Lung (tissue), 12 donors: ENCODE results near the gene CAPZB. TPM values are rescaled to one million over a fixed set of nuclear protein-coding genes. Genes with fewer than 3 reads are reported as not detected.

ENCODE experiments used
- ATAC-seq: fragments of 200-7000 bp; cut with Tn5 transposase; one replicate; pipeline ENCODE4 v1.9.1; 2020; ENCODE audit warnings: moderate number of reproducible peaks; ENCODE audit not compliant: insufficient read depth, low FRiP score
- DNase-seq, 3 donors: peaks; one replicate each; pipeline ENCODE4 v3.0.0-alpha.2; 2013 to 2017
- H3K27ac ChIP-seq, 2 donors: one replicate each; pipeline ENCODE4 v1.5.1; 2013; ENCODE audit warnings: mild to moderate bottlenecking in 2 of 2, moderate library complexity in 2 of 2, control low read depth in 1 of 2, inconsistent platforms in 1 of 2, low read depth in 1 of 2, low read length in 1 of 2
- H3K27me3 ChIP-seq, 3 donors: one replicate each; pipeline ENCODE4 v1.5.1; 2013; ENCODE audit warnings: low read length in 2 of 3; ENCODE audit not compliant: control insufficient read depth in 3 of 3, insufficient read depth in 3 of 3
- H3K36me3 ChIP-seq, 4 donors: one replicate each; pipeline ENCODE4 v1.5.1; 2013; ENCODE audit warnings: low read length in 4 of 4, mild to moderate bottlenecking in 1 of 4, moderate library complexity in 1 of 4; ENCODE audit not compliant: control insufficient read depth in 4 of 4, insufficient read depth in 4 of 4
- H3K4me1 ChIP-seq, 5 donors: one replicate each; pipeline ENCODE4 v1.5.1; 2013; ENCODE audit warnings: low read length in 5 of 5, mild to moderate bottlenecking in 2 of 5, moderate library complexity in 1 of 5; ENCODE audit not compliant: control insufficient read depth in 5 of 5, insufficient read depth in 5 of 5
- H3K4me3 ChIP-seq: one replicate; pipeline ENCODE4 v1.5.1; 2013; ENCODE audit warnings: mild to moderate bottlenecking, control low read depth, moderate library complexity
- H3K9ac ChIP-seq, 2 donors: one replicate each; pipeline ENCODE4 v1.5.1; 2013; ENCODE audit warnings: low read length in 2 of 2, control low read depth in 1 of 2; ENCODE audit not compliant: insufficient read depth in 1 of 2
- H3K9me3 ChIP-seq, 4 donors: one replicate each; pipeline ENCODE4 v1.5.1; 2013; ENCODE audit warnings: low read length in 3 of 4, mild to moderate bottlenecking in 1 of 4, moderate library complexity in 1 of 4; ENCODE audit not compliant: control insufficient read depth in 4 of 4, insufficient read depth in 3 of 4
- WGBS, 2 donors: extraction: QIAGEN DNeasy Blood & Tissue Kit; methylation state at CpG; one replicate each; pipeline ENCODE4 v1.1.7; 2013; 5-methylcytosine and 5-hydroxymethylcytosine counted together
- polyA plus RNA-seq, 2 donors: library from polyadenylated mRNA; stranded (reverse); fragments of 200-250 nt; gene quantifications; one replicate each; pipeline ENCODE4 v1.2.1, GENCODE V29; 2013
- total RNA-seq, 2 donors: library from RNA; depleted of rRNA in 1 of 2; stranded (reverse); fragments of >200 nt in 1 of 2; gene quantifications; one replicate each; pipeline ENCODE4 v1.2.1, GENCODE V29; 2014 to 2021
- TF ChIP-seq, protein P1 (sequence below): IDR thresholded peaks from 2 replicates; pipeline ENCODE4 v1.5.1; 2012; ENCODE audit warnings: mild to moderate bottlenecking; ENCODE audit errors: control extremely low read depth, extremely low read depth
- donor health status: control.
- donor health status: control.
- donor health status: Bipolar disorder and iron deficiency.
- donor health status: healthy.
- donor health status: DM: yes; HTN: yes; CAD: no.

The CAPZB gene
- total and polyA plus RNA-seq, 4 donors, result 94.7 to 339 (median 278) TPM

DNA sequence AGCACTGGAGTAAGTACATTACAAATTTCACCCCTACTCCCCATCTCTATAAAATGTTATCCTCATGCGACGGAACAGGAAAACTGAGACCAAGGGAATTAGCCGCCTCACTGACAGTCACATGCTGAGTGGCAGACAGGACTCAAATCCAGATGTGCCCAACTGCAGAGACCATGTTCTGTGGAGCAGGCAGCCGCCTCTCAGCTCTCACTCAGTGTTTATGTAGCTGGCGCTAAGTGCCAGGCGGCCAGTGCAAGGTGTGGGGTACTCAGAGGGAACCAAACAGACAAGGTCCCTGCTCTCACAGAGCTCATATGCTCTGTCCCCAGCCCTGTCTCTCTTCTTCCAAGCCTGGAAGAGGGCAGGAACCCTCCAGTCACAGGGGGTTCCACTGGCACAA is 5.1 kb downstream of the CAPZB start:
- ATAC-seq (no peak), DNase-seq (no peak)
- Histone ChIP-seq H3K36me3 (peaks cover 0 to 16% (median 12%) of the 10 kb centered on the region in 4 donors), H3K27ac (no peak overlapping the region), H3K4me3 (no peak overlapping the region), H3K9me3 (no peaks in the 10 kb centered on the region), H3K27me3 (no peaks in the 10 kb centered on the region), H3K9ac (no peak overlapping the region), H3K4me1 (peaks cover 20 to 57% (median 48%) of the 10 kb centered on the region in 5 donors)
- 70 to 80% methylated on average over 6 of the region's 6 CpGs for WGBS, 2 donors
- TF ChIP-seq, protein P1, sequence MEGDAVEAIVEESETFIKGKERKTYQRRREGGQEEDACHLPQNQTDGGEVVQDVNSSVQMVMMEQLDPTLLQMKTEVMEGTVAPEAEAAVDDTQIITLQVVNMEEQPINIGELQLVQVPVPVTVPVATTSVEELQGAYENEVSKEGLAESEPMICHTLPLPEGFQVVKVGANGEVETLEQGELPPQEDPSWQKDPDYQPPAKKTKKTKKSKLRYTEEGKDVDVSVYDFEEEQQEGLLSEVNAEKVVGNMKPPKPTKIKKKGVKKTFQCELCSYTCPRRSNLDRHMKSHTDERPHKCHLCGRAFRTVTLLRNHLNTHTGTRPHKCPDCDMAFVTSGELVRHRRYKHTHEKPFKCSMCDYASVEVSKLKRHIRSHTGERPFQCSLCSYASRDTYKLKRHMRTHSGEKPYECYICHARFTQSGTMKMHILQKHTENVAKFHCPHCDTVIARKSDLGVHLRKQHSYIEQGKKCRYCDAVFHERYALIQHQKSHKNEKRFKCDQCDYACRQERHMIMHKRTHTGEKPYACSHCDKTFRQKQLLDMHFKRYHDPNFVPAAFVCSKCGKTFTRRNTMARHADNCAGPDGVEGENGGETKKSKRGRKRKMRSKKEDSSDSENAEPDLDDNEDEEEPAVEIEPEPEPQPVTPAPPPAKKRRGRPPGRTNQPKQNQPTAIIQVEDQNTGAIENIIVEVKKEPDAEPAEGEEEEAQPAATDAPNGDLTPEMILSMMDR, result no peak

DNA sequence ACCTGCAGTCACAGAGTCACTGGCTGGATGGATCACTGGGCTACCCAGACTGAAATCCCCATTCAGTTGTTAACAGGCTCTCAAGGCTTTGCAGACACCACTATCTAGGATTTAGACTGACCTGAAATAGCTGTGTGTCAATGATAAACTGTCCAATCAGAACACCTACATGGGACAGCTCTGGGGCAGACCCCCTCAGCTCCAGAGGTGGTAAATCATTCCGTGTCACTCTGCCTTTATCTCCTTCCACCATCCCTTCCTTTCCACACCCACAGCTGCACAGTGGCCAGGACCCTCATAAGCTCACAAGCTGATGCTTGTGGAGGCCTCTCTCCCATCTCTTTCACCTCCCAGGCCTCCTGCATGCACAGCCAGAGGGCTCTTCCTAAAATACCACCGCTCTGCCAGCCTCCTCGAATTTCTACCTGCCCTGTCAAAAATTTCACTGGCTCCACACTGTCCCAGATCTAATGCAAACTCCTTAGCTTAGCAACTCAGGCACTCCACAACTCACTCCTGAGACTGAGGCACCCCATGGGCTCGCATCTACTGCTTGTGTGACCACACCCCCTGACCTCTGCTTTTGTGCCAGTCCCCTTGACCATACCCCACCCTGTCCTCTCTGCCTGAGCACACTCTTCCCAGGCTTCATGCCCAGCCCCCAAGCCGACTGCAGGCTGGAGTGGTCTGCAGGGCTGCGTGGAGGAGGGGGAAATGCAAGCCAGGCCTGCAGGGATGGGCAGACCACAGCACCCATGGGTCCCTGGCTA is 5.8 kb downstream of the CAPZB start:
- ATAC-seq (no peak), DNase-seq (no peak)
- 38 to 42% methylated on average over 6 of the region's 6 CpGs for whole genome bisulfite sequencing, 2 donors
- Histone ChIP-seq H3K4me1 (peaks cover 20 to 58% (median 48%) of the 10 kb centered on the region in 5 donors), H3K9me3 (no peaks in the 10 kb centered on the region), H3K27me3 (no peaks in the 10 kb centered on the region), H3K4me3 (no peak overlapping the region), H3K27ac (peak overlapping the region in 1 of 2 donors; percentile 28), H3K9ac (no peak overlapping the region), H3K36me3 (peaks cover 0 to 16% (median 10%) of the 10 kb centered on the region in 4 donors)
- TF ChIP-seq, protein P1, result no peak

DNA sequence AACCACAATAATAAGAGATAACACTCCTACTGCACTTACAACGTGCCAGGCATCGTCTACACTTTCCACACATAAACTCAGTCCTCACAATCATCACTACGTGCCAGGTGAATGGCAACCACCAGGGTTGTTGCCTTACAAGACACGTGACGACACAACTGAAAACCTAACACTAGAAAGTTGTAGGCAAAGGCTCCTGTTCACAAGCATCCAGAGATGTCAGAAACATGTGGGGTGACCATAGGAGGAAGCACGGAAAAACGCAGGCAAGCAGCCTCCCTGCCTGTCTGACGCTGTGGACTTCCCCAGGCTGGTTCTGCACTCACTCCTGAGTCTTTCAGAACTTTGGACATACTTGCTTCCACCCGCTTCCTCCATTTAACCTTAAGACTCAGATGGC is 7.0 kb downstream of the CAPZB start:
- Histone ChIP-seq H3K9ac (no peak overlapping the region), H3K9me3 (no peaks in the 10 kb centered on the region), H3K4me1 (peaks cover 12 to 55% (median 37%) of the 10 kb centered on the region in 5 donors), H3K27ac (peak overlapping the region in 1 of 2 donors; percentile 89), H3K4me3 (no peak overlapping the region), H3K36me3 (peaks cover 0 to 13% (median 6%) of the 10 kb centered on the region in 4 donors), H3K27me3 (no peaks in the 10 kb centered on the region)
- TF ChIP-seq, protein P1, result no peak
- DNase-seq, result no peak
- WGBS, 2 donors, result 37 to 62% methylated on average over 9 of the region's 9 CpGs
- ATAC-seq, result no peak
